HG02943 (cell line): Measurements from ENCODE around the gene CDC123.
A peak's percentile ranks its signal among the peaks of the same experiment; 100 is the strongest.
"Not testable (repeated sequence)": the region's sequence is repeated elsewhere in the genome, so short reads cannot be mapped to it uniquely, and the experiment has no call there.

ENCODE experiments used
- ATAC-seq: cut with Tn5 transposase; IDR thresholded peaks from one replicate; pipeline ENCODE4 v1.9.1; 2021; ENCODE audit warnings: mild to moderate bottlenecking, low read depth, moderate library complexity; ENCODE audit not compliant: unreplicated experiment

The CDC123 gene

DNA sequence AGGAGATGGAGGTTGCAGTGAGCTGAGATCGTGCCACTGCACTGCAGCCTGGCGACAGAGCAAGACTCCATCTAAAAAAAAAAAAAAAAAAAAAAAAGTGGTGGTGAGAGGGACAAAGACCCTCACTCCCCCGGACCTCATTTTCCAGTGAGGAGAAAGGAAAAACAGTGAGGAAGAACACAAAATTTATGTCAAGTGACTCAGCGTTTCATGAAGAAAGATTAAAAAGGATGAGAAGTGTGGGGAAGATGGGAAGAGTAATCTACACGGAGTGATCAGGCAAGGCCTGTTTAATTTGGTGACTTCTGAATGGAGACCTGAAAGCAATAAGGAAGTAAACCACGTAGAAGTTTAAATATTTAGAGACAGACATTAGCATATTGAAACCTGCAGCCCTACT is 7.3 kb upstream of the CDC123 start:
- ATAC-seq, result no peak

DNA sequence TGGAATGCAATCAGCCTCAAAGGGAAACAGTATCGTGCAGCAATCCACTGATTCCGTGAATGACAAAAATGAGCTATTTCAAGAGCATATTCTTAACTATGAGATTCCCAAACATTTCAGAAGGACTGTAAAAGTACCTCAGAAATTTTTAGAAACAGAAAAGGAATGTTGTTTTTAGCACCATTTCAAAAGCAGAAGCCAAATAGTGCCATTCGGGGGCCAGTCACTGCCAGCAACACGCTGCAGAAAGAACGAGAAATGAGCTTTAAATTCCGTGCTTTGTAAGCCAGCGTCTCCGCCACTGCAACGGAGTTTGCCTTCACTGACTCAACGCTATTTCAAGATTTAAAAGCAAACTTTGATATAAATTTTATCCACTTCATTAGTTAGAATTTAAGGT is 6.6 kb upstream of the CDC123 start:
- no peak for ATAC-seq

DNA sequence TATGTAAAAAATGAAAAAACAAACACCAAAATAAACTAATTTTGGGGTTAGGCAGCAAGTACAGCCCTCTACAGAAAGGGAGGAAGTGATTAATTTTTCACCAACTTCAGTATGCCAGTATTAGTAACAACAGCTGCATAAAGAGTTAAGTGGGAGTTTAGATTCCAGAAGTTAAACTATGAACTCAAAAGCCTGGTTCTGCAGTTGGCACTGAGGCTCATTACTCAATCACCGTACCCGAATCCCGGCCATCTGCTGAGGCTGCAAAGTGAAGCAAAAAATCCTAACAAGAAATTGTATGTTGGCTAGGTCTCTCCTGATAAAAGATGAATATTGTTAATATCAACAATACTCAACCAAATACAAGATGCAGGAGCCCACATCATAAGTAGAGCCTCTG is 4.3 kb upstream of the CDC123 start:
- no peak for ATAC-seq

DNA sequence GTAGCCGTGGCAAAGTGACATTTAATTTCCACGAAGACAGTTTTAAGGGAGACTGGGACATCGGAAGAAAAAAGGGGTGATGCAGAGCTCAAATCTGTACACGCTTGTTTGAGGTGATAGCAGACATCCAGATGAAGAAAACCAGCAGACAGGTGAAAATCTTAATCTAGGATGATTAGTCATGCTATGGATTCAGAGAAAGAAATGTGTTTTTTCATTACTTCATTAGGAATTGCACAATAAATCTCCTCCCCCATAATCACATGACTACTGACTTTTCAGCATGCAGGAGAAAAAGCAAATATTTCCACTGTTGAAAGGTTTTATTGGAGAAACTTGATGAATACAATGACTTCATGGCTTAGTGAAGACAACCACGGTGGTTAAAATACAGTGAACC is 2.8 kb upstream of the CDC123 start:
- ATAC-seq, result no peak

DNA sequence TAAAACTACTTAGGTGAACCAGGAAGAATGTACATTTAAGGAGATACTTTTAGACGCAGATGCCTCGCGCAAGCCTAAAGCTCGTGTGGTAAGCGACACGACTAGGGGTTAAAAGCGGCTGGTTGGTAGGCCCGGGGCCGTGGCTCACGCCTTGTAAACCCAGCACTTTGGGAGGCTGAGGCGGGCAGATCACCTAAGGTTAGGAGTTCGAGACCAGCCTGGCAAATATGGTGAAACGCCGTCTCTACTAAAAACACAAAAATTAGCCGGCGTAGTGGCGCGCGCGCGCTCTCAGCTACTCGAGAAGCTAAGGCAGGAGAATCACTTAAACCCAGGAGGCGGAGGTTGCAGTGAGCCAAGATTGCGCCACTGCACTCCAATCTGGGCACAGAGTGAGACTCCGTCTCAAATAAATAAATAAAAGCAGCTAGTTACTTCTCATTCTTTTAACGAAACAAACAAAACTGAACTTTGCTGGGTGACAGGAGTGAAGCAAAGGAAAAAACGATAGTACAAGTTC is 1.2 kb upstream of the CDC123 start:
- no peak for ATAC-seq

DNA sequence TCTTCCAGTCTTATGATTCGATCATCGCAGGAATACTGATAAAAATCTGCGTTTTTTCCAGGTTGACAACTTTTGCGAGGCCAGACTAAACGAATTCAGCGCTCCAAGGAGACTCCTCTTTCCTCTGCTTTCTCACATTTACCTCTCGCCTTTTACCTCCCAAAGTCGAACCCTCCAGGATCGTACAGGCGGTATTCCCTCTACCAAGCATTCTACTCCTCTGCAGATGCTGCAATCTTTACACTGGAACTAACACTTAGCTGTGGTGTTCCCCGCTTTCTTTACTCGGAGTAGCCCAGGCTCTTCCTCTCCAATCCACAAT is 746 bp upstream of the CDC123 start:
- peak; percentile 9 for ATAC-seq

DNA sequence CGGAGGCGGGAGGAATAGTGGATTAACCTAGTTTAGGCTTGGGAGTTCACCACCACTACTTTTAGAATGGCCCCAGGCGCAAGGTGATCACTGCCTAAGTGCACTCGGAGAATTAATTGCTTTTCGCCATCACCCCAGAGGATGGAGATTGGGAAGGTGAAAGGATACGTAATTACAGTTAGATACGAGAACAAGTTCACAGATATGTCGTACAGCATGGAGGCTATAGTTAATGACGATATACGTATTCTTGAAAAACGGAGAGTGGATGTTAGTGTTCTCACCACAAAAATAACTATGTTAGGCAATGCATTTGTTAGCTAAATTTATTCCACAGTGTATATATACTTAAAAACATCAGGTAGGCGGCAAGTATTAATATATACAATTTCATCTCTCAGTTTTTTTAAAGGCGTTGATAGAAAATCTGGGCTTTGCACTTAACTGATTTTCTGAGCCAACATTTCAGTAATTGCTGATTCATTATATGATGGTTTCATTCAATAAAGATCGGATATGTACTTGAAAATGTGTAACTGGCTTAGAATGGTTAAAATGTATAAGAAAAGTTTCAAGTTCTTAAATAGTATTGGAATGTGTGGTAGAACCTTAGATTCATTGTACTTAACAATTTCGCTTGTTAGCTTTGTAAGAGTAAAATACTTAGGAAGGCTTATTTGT is 683 bp downstream of the CDC123 start:
- peak; percentile 14 for ATAC-seq

DNA sequence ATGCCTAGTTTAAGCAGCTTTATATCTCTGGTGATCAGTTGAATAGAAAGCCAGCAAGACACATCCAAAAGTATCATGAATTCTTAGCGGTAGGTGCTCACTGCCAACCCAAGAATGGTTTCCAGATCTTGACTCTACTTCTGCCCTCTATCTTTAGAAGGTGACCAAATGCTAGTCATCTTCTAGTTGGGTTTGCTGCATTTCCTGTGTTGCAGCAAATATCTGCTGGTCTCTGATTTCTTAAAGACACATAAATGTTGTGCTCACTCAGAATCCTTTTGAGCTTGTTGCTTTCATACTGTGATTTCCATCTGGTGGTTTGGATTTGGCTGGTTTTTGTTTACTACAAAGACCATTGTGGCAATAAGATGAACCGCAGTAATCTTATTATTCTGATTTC is 2.2 kb downstream of the CDC123 start:
- no peak for ATAC-seq

DNA sequence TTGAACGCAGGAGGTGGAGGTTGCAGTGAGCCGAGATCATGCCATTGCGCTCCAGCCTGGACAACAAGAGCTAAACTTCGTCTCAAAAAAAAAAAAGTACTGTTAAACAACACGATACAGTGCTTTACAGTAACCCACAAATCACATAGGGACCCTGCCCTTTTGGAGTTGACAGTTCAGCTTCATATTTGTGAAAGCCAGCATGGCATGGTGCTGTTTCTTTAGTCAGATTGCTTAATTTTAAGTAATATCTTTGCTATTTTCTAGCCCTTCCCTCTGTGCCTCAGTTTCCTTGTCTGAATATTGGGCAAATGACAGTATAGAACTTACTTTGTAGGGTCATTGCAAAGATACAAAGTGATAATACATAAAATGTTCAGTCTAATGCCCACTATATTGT is 4.9 kb downstream of the CDC123 start:
- ATAC-seq, result no peak

DNA sequence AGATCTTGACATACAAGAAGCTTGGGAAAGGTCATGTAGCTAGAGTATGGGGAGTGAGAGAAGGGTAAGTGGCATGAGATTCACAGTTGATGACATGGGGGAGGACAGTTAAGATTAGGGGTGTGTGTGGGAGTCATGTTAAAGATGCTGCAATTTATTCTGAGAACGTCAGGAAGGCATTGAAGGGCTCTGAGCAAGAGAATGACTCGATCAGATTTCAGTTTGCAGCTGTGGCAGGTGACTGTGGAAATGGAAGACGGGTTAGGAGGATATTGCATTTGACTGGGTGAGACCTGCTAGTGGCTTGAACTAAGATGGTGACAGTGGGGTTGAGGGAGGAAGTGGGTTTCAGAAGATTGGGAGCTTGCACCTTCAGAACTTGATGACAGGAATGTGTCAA is 5.6 kb downstream of the CDC123 start:
- ATAC-seq, result no peak

DNA sequence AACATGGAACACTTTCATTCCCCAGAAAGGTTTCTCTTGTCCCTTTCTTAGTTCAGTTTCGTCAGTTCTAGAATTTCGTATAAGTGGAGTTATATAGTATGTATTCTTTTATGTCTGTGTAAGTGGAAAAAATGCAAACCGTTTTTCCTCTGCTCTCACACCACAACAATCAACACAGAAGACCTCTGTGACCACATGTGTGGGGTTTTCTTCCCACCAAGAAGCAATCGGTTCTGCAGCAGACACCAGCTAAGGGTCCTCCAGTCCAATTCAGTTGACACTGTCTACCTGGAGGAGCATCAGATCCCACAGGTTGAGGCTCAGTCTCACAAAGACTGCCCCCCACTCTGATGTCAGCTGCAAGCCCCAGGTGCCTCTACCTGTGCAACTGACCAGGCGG is 6.2 kb downstream of the CDC123 start:
- ATAC-seq, result no peak

DNA sequence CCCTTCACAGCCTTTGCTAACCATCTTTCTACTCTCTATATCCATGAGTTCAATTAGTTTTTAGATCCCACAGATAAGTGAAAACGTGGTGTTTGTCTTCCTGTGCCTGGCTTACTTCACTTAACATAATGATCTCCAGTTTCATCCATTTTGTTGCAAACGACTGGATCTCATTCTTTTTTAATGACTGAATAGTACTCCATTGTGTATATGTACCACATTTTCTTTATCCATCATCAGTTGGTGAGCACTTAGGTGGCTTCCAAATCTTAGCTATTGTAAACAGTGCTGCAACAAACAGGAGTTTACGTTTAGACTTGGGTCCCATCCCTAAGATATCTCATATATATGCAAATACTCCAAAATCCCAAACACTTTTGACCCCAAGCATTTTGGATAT is 9.1 kb downstream of the CDC123 start:
- no peak for ATAC-seq

DNA sequence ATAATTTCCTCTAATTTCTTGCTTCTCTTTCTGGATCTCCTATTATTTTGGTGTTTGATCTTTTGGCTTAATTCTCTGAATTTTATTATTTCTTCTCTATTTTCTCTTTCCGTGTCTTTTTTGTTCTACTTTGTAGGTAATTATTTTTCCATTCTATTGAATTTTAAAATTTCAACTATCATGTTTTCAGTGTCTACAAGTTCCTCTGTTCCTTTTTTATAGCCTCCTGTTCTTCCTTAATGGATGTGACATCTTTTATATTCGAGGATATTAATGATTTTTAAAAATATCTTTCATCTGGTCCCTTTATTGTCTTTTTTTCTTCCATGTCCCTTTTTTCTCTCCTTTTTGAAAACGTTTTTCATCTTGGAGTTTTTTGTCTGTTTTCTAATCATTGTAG is 11.1 kb downstream of the CDC123 start:
- no peak for ATAC-seq

DNA sequence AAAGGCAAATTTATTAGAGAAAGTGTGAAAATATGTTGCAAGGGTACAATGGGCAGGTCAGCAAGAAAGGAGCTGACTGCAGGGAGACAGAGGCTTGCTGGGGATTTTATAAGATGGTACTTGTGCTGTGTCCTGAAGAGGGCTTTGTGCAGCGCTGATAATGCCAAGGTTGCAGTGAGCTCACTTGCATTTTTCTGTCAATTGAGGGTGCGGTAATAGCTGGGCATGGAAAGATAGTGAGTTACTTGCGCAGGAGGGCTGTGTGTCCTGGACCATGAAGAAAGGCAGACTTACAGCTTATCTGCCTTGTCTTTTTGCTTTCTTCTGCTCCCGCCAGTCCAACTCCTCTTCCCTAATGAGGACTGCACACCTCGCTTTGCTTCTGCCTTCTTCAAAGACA is 12.5 kb downstream of the CDC123 start:
- no peak for ATAC-seq

DNA sequence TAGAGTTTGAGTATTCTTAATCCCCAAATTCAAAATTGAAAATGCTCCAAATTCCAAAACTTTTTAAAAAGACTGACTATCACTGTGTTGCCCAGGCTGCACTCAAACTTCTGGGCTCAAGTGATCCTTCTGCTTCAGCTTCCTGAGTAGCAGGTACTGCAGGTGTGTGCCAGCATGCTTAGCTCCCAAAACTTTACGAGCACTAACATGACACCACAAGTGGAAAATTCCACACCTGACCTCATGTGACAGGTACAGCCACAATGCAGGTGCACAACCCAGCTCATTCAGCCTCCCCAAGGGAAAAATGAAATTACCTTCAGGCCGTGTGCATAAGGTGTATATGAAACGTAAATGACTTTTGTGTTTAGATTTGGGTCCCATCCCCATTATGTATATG is 16.5 kb downstream of the CDC123 start:
- no peak for ATAC-seq

DNA sequence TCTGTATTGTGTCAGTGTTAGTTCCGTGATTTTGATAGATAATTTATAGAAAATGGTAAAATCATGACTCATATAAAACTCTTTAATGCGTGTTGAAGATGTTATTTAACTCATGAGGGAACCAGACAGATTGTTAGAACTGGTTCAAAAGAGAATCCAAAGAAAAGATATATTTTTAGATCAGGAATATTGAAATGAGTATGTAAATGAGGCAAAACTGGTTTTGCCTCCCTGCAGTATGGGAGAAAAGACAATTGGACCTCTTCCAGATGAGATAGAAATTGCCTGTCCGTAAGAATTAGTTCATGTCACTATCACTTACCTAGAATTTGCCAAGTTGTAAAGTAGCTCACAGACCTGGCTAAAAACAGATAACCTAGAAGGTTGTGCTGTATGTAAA is 17.6 kb downstream of the CDC123 start:
- no peak for ATAC-seq

DNA sequence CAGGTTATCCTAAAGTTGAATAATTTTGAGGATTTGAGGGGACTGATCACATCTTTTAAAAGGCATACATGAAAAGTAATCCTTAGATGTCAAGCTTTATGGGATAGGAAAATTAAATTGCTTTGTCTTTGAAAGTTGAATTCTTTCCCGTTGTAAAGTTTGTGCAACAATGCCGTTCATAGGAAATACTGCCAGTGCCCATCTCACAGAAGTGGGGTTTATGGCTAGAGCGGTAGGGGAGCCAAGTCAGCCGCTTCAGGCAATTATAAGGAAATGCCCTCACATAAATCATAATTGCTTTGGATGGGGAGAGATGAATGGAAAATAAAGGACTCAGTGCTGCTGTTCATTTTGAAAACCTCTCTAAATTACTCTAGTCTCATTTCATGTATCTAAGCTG is 18.1 kb downstream of the CDC123 start:
- no peak for ATAC-seq

DNA sequence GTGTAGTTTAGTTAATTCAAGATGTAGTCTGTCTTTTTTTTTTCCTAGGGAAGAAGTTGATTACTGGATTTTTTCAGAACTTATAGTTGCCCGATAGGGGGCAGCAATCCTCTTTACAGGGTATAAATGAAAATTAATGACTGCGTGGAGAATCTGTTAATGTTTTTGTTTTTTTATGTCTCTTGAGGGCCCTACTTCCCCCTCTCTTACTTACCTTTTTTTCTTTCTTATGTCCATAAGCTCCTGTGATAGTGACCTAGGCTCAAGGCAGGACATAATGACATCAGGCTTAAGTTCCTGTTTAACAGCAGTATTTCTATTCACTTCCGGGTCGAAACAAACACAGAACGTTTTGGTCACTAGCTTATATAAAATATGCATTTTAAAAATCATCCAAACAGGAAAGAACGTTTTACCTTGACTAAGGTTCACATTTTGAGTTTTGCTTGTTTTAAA is 18.8 kb downstream of the CDC123 start:
- no peak for ATAC-seq

DNA sequence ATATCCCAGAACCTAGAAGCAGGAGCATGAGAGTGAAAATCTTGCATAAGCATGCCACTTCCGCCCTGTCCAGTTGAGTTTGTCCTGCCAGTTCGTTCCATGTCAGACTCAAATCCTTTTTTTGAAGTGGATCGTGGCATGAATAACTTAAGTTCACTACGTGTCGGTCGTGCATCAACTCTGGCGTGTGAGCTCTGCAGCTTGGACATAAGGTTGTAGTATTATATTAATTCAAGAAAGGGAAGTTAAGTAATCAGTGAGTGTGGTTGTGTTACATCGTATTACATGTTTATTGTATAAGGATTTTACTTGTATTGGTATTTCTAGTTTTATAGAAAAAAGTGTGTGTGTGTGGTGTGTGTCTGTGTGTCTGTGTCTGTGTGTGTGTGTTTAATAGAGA is 23.0 kb downstream of the CDC123 start:
- no peak for ATAC-seq

DNA sequence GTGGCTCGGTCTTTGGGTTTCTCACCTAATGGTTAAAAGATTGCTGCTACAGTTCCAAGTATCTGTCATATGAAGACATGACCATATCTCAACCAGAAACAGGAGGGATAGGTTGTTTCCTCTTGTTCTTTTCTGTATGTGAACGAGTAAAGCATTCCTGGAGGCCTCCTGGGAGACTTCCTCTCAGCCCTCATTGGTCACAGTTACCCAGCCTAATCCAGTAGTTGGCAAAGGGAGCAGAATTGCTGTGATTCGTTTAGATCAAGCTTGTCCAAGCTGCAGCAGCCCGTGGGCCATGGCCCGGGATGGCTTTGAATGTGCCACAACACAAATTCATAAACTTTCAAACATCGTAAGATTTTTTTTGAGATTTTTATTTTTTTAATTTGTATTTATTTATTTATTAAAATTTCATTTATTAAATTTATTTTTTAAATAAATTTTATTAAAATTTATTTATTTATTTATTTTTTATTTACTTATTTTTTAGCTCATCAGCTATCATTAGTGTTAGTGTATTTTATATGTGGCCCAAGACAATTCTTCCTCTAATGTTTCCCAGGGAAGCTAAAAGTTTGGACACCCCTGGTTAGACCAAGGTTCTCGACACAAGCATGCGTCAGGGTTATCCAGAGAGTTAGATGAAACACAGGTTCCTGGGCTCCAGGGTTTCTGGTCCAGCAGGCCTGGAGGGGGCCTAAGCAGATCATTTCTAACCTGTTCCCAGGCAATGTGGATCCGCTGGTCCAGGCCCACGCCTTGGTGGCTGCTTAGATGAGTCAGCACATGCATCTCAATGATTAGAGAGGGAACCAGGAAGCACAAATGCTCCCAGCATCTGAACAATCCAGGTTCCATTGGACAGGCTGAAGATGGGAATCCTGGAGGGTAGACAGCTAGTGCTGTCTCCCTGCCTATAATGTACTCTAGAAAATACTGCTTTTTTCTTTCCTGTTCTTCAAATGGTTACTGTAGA is 25.6 kb downstream of the CDC123 start:
- no peak for ATAC-seq

DNA sequence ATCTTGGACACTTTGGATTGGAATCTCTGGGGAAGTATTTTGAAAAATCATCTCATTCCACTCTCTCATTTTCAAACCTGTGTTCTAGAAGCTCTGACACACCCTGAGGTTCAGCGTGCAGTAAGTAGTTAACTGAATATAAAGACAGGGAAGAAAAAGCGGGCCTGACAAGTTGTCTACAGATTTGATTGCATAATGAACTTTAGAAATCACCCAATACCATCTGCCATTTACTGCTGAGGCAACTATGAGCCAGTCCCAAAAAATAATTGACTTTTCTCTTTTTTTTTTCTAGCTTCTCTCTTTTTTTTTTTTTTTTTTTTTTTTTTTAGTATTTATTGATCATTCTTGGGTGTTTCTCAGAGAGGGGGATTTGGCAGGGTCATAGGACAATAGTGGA is 29.5 kb downstream of the CDC123 start:
- ATAC-seq, result no peak

DNA sequence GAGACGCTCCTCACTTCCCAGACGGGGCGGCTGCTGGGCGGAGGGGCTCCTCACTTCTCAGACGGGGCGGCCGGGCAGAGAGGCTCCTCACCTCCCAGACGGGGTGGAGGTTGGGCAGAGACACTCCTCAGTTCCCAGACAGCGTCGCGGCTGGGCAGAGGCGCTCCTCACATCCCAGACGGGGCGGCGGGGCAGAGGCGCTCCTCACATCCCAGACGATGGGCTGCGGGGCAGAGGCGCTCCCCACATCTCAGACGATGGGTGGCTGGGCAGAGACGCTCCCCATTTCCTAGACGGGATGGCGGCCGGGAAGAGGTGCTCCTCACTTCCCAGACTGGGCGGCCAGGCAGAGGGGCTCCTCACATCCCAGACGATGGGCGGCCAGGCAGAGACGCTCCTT is 30.4 kb downstream of the CDC123 start:
- ATAC-seq, result not testable (repeated sequence)
